IPS DF 6.9 (cell line): ENCODE results near the gene UVSSA.

Source experiments
- DNase-seq: peaks from one replicate; pipeline ENCODE4 v3.0.0-alpha.2; 2013; ENCODE audit warnings: low read depth, low spot score
- H3K27ac ChIP-seq: one replicate; pipeline ENCODE4 v1.5.1; 2013; ENCODE audit warnings: low read length, control low read depth
- H3K27me3 ChIP-seq: 2 replicates; pipeline ENCODE4 v1.6.1; 2013; ENCODE audit warnings: mild to moderate bottlenecking, low read length; ENCODE audit not compliant: control insufficient read depth, insufficient read depth
- H3K36me3 ChIP-seq: 2 replicates; pipeline ENCODE4 v1.6.1; 2013; ENCODE audit warnings: low read length; ENCODE audit not compliant: control insufficient read depth, insufficient read depth
- H3K4me1 ChIP-seq: 2 replicates; pipeline ENCODE4 v1.6.1; 2013; ENCODE audit warnings: low read length; ENCODE audit not compliant: control insufficient read depth, insufficient read depth
- H3K4me3 ChIP-seq: 2 replicates; pipeline ENCODE4 v1.5.1; 2013; ENCODE audit warnings: mild to moderate bottlenecking, low read length
- H3K9me3 ChIP-seq: 2 replicates; pipeline ENCODE4 v1.6.1; 2013; ENCODE audit warnings: low read length, inconsistent platforms; ENCODE audit not compliant: control insufficient read depth, insufficient read depth
- WGBS: extraction: QIAGEN DNeasy Blood & Tissue Kit; methylation state at CpG from one replicate; pipeline ENCODE4 v1.1.7; 2013; ENCODE audit warnings: mixed read lengths, missing lambda C conversion rate; ENCODE audit not compliant: insufficient read length, insufficient coverage; 5-methylcytosine and 5-hydroxymethylcytosine counted together

Gene UVSSA

DNA sequence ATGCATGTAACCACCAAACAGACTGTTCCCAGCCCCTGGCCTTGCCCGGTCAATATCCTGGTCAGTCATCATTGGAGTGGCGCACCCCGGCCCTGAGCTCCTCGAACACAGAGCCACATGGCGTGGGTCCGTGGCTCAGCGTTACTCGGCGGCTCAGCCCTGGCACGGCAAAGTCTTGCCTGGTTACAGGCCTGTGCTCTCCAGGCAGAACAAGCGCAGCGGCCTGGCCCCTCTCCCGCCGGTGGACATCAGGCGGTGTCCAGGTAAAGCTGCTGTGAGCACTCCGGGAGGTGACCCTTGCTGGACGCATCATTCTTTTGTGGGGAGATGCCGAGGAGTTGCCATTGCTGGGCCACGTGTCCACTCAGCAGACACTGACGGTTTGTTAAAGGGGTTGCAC lies 6.1 kb upstream of the UVSSA start:
- Histone ChIP-seq H3K4me3 (no peak overlapping the region), H3K9me3 (no peaks in the 10 kb centered on the region), H3K4me1 (no peaks in the 10 kb centered on the region), H3K27me3 (no peaks in the 10 kb centered on the region), H3K36me3 (peaks cover 38% of the 10 kb centered on the region), H3K27ac (no peak overlapping the region)
- no peak for DNase-seq
- WGBS: no CpG with 5 or more reads among the region's 20 CpGs

GRCh38 chr4:1342003-1342402 lies 5.0 kb upstream of the UVSSA start:
- no peak for DNase-seq
- no peak overlapping the region for H3K27ac ChIP-seq
- H3K4me1 ChIP-seq: no peaks in the 10 kb centered on the region
- H3K9me3 ChIP-seq: no peaks in the 10 kb centered on the region
- no peak overlapping the region for H3K4me3 ChIP-seq
- peaks cover 33% of the 10 kb centered on the region for H3K36me3 ChIP-seq
- no peaks in the 10 kb centered on the region for H3K27me3 ChIP-seq
- WGBS: no CpG with 5 or more reads among the region's 1 CpG

GRCh38 chr4:1344696-1345095 lies 2.3 kb upstream of the UVSSA start:
- H3K9me3 ChIP-seq: no peaks in the 10 kb centered on the region
- H3K27me3 ChIP-seq: no peaks in the 10 kb centered on the region
- WGBS: no CpG with 5 or more reads among the region's 12 CpGs
- peaks cover 14% of the 10 kb centered on the region for H3K36me3 ChIP-seq
- no peak overlapping the region for H3K4me3 ChIP-seq
- no peak overlapping the region for H3K27ac ChIP-seq
- DNase-seq: no peak
- H3K4me1 ChIP-seq: no peaks in the 10 kb centered on the region; the same call in 1 of the 2 replicates

DNA sequence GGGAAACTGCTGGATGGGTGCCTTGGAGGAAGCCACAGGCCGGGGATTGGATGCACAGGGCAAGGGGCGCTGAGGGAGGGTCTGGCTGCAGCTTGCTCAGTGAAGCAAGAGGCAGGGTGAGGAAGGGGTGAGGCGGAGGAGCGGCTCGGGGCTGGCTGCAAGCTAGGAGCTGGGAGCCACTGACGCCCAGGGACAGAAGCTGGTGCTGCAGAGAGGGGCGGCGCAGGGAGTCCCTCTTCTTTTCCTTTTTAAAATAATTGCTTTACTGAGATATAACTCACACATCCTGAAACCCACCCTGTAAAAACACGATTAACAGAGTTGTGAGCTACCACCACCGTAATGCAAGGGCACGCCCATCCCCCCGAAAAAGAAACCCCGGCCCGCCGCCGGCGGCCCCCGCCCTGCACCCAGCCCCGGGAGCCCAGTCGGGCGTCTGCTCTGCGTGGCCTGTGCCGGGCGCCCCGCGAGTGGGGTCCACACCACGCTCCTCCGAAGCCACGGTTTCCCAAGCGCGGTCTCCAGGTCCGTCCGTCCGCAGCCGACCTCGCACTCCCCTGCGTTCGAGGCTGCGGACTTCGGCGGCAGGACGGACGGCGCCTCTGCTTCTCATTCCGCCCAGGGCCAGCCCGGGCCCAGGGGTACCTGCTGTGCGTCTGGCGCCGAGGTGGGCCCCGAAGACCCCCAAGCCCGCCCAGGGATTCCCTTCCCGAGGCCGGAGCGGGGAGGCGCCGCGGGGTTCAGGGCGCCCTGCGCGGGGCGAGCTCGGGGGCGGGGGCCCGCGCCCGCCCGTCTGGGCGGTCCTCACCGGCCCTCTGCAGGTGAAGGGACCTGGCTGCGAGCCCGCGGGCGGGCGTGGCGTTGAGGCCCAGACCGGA lies 866 bp upstream of the UVSSA start:
- Histone ChIP-seq H3K9me3 (no peaks in the 10 kb centered on the region), H3K4me1 (no peaks in the 10 kb centered on the region; the same call in 1 of the 2 replicates), H3K36me3 (peaks cover 6% of the 10 kb centered on the region), H3K27ac (no peak overlapping the region), H3K4me3 (peak overlapping the region; percentile 66), H3K27me3 (no peaks in the 10 kb centered on the region)
- no CpG with 5 or more reads among the region's 76 CpGs for WGBS
- no peak for DNase-seq

- Histone ChIP-seq H3K27ac (no peak overlapping the region), H3K9me3 (no peaks in the 10 kb centered on the region), H3K27me3 (no peaks in the 10 kb centered on the region), H3K36me3 (peaks cover 9% of the 10 kb centered on the region), H3K4me3 (peak overlapping the region; percentile 72), H3K4me1 (no peaks in the 10 kb centered on the region; the same call in 1 of the 2 replicates)
- no peak for DNase-seq
- no CpG with 5 or more reads among the region's 43 CpGs for WGBS
These were observed 429 bp downstream of the UVSSA start for GRCh38 chr4:1347410-1347864.

DNA sequence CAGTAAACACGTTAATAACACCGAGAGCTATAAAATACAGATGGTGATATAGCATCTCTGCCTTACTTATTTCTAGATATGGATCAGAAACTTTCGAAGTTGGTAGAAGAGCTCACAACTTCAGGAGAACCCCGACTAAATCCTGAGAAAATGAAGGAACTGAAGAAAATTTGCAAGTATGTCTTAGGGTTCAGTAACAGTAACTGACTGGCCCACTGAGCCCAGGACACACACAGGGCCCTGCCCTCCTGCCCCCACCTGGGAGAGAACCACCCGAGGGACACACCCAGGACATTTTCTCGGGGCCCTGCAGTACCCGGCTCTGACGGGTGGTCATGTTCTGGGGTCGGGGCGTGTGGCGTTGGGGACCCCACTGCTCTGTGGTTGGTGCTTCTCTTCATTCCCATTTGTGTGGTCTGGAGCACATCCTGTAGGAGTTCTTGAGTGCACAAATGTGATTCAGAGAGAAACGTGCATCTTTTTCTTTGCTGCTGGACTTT lies 1.1 kb downstream of the UVSSA start:
- no peak for DNase-seq
- Histone ChIP-seq H3K27me3 (no peaks in the 10 kb centered on the region), H3K4me3 (peak overlapping the region; percentile 72; the same call in 1 of the 2 replicates), H3K36me3 (peaks cover 15% of the 10 kb centered on the region), H3K27ac (no peak overlapping the region), H3K4me1 (no peaks in the 10 kb centered on the region; the same call in 1 of the 2 replicates), H3K9me3 (no peaks in the 10 kb centered on the region)
- no CpG with 5 or more reads among the region's 12 CpGs for WGBS

GRCh38 chr4:1348746-1349145 lies 1.7 kb downstream of the UVSSA start:
- H3K36me3 ChIP-seq: peaks cover 16% of the 10 kb centered on the region
- H3K4me3 ChIP-seq: no peak overlapping the region
- WGBS: no CpG with 5 or more reads among the region's 25 CpGs
- no peaks in the 10 kb centered on the region for H3K27me3 ChIP-seq
- H3K4me1 ChIP-seq: no peaks in the 10 kb centered on the region; the same call in 1 of the 2 replicates
- no peak for DNase-seq
- H3K9me3 ChIP-seq: no peaks in the 10 kb centered on the region
- no peak overlapping the region for H3K27ac ChIP-seq

- Histone ChIP-seq H3K9me3 (no peaks in the 10 kb centered on the region), H3K4me1 (no peaks in the 10 kb centered on the region; the same call in 1 of the 2 replicates), H3K36me3 (peaks cover 18% of the 10 kb centered on the region), H3K27ac (no peak overlapping the region), H3K27me3 (no peaks in the 10 kb centered on the region), H3K4me3 (no peak overlapping the region)
- DNase-seq: no peak
- WGBS: no CpG with 5 or more reads among the region's 29 CpGs
These were observed 2.6 kb downstream of the UVSSA start for GRCh38 chr4:1349359-1350168.

DNA sequence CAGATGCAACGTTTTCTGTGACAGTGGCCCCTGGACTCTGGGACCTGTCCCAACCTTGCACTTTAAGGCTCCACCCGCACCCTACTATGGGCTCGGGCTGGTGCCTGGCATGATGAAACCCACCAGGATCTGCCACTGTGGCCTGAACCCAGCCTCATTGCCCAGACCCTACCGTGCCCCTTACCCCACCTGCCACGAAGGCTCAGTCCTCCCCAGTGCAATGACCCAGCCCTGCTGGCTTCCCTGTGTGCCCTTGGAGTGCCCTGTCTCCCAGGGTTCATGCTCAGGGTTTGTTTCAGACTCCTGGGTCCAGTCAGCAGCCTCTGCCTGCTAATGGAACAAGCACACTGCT lies 3.1 kb downstream of the UVSSA start:
- Histone ChIP-seq H3K9me3 (no peaks in the 10 kb centered on the region), H3K27me3 (no peaks in the 10 kb centered on the region), H3K27ac (no peak overlapping the region), H3K36me3 (peaks cover 23% of the 10 kb centered on the region), H3K4me3 (no peak overlapping the region), H3K4me1 (no peaks in the 10 kb centered on the region; the same call in 1 of the 2 replicates)
- WGBS: no CpG with 5 or more reads among the region's 5 CpGs
- DNase-seq: no peak

DNA sequence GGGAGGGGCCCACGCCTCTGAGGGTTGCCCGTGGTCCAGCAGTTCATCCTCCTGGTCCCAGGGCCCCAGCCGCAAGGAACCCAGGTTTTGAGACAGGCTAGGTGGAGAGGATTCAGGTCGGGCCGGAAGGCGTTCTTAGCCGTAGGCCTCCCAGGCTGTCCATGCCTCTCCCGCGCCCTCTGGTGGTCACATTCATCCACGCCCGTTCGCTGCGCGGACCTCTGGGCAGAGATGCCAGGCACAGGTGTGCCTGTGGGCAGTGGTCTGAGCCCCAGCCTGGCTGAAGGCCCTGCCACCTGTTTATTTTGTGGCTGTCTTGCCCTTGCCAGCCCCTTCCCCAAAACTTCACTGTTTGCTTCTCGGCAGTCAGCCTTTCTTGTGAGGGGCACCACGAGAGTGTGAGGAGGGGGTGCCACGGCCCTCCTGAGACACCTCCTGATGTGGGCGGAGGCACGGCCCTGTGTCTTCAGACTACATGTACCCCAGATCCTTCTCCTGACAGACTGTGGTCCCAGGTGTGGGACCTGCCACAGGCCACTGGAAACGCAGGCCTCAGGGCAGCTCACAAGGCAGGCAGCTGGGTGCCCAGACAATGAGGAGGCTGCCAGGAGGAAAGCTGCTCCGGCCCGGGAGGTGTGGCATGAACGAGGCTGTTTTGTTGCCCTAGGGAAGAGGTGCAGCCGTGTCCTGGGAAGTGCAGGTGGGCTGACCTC lies 5.0 kb downstream of the UVSSA start:
- Histone ChIP-seq H3K27ac (no peak overlapping the region), H3K27me3 (no peaks in the 10 kb centered on the region), H3K36me3 (peaks cover 30% of the 10 kb centered on the region), H3K9me3 (no peaks in the 10 kb centered on the region), H3K4me3 (no peak overlapping the region), H3K4me1 (no peaks in the 10 kb centered on the region; the same call in 1 of the 2 replicates)
- WGBS: no CpG with 5 or more reads among the region's 24 CpGs
- peak; percentile 75 for DNase-seq
